ENCODE data around the gene PCDH12.

Gene PCDH12

DNA sequence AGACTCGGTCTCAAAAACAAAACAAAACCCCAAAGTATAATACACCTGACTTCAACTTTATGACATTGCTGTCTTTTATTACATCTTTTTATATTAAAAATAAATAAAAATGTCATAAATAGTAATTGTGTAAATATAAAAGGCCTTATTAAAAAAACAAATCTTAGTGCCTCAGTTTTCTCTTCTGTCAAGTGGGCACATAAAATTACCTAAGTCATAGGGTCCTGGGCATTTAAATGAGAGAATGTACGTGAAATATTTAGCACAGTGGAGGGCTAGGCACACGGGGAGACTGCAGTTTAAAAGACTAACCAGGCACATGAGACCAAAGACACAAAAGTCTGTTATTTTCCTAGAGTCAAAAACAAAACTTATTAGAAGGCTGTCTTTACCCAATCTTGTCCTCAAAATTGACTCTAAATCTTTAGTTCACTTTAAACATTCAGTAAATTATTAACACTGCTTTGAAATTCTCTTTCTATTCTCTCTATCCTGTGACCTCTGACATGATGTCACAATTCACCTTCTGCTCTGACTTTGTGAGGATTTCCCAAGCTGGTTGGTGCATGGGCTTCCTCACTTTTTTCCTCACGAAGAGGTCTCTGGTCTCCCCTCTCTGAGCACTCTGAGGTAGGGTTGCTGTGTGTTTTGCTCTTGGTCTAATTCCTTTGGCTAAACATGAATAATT lies 8.4 kb upstream of the PCDH12 start:
- no peak for DNase-seq

DNA sequence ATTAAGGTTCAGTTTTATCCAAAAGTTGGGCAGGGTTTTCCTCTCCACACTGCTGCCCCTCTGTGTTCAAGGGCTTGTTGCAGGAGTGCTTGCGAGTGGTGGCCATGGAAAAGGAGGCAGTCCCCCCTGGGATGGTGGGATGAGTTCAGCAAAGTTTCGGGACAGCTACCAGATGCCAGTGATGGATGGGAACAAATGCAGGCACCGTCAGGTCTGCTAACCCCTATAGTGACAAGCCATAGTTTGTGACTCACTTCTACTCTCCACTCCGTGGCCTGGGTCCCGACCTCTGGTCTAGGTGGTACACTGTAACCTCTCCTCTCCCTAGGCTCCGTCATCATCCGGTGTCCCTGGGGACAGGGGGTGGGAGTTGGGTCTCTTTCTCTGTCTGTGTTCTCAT lies 7.1 kb upstream of the PCDH12 start:
- no peak for DNase-seq

DNA sequence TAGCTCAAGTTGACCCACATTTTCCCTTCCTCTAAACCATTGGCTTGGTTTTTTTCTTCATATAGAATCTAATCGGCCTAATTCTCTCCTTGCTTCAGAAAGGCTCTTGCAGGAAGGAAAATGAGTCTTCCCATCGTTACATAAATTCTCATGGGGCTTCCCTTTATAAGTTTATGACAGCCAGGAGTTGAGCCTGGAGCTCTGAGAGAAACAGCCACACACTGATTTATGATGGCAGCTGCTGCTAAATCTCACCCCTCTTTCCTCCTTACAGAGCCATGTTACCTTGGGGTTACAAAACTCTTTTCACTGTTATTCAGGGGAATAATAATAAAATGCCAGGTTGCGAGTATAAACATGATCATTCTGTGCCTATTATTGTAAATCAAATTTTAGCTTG lies 5.7 kb upstream of the PCDH12 start:
- no peak for DNase-seq

DNA sequence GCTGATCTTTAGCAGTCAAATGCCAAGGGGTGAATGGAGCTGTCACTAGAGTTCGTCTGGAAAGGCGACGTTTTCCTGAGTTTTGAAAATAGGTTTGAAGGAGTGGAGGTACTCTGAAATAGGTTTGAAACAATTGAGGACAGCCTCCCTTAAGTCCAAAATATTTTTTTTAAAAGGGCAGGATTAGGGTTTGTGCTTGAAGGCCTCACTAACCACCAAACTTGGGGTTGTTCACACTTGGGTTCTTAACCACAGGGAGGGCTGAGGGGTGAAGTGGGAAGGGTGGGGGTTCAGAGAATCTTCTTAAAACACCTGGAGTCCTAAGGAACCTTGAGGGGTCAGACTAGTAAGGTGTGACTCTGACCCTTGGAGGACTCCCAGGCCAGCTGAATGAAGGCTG lies 3.5 kb upstream of the PCDH12 start:
- no peak for DNase-seq

DNA sequence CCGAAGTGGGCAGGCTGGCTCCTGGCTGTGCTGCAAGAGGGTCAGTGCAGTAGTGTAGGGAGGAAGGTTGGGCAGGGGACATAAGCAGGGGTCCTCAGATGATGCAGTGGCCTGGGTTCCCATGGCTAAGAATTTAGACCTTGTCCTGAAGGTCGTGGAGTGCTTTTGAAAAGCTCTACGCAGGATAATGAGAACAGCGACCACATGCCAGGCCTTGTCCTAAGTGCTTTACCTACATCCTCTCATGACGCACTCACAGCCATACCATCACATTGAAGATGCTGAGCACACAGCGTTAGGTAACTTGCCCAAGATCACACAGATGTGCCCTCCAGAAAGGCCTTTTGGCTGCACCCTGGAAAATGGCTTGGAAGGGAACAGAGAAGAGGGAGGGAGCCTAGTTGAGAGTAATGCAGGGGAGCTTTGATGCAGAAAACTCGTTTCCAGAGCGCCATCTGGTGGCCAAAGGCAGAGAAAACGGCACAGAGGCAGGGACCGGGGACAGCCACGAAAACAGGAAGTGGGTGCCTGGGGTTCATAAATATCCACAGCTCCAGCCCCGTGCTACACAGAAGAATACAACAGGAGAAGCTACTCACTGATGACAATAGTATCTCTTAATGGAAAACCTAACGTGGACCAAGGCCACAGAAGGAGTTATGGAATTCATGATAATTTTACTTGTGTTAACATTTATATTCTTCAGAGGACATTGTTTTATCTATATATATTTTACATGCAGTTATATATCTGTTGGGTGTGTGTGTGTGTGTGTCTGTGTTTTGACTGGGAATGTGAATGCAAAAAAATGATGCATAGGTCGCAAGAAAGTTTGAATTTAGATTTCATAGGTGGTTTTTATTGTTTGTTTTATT lies 2.7 kb upstream of the PCDH12 start:
- DNase-seq: peak; percentile 85

DNA sequence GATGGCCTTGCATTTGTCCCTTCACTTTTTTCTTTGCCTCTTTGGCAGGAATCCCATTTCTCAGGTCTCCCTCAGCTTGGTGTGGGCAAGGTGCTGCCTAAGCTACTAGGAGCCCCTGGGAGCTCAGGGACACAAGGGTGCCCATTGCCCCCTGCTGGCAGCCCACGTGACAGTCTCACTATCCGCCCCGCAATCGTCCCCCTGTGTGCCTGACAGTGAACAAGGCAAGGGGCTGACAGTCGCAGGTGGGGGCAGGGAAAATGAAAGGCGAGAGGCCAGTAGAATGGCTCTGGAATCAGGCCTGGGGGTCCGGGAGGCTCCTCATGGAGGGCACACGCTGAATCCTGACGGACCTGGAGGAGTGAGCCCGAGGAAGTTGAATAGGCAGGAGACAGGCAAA lies 2.0 kb upstream of the PCDH12 start:
- no peak for DNase-seq

DNA sequence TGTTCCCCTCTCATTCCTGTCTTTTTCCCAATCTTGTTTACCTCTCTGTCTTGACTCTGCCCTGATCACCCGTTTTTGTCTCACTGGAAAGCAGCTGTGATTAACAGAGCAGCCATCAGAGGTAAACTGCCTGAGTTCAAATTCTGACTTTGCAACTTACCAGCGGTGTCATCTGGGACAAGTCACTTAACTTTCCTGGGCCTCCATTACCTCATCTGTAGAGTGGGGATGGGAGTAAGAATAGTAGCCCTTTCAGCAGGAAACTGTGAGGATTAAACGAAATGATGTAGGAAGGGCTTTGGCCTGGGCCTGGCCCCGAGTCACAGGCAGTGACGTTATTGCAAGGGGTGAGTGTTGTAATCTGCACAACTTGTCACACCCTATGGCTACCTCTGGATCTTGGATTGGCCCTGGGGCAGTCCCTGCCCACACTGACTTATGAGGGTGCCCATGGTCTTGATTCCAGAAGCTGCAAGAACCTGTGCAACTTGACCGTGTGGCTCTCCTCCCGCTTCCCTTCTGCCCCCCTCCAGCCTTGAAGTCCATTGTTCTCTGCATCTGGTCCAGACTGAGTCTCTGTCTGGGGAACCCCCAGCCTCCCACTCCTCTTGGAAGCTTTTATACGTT lies 657 bp upstream of the PCDH12 start:
- no peak for DNase-seq

DNA sequence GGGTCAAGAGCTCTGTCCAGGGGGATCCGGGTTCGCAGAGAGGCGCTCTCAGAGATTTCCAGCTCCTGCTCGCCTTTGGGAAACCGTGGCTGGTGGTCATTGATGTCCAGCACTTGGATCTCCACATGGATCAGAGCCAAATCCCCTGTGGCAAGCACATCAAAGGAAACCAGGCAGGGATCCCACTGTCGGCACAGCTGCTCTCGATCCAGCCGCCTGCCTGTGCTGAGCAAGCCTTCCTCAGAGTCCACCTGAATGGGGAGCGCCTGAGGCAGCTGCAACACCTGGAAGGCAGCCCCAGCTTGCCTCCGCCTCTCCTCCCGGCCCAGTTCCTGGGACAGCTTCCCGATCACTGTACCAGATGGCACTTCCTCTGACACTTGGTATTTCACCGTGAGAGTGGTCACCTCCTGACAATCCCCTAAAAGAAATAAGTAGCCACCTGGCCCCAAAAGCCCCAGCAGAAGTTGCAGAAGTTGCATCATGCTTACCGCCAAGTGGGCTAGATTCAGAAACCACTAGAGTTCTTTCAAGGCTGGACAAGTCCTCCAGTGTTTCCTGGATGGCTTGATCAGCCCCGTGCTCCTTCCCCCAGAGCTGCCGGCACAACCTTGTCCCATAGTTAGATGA lies 520 bp downstream of the PCDH12 start:
- peak; percentile 29 for DNase-seq

DNA sequence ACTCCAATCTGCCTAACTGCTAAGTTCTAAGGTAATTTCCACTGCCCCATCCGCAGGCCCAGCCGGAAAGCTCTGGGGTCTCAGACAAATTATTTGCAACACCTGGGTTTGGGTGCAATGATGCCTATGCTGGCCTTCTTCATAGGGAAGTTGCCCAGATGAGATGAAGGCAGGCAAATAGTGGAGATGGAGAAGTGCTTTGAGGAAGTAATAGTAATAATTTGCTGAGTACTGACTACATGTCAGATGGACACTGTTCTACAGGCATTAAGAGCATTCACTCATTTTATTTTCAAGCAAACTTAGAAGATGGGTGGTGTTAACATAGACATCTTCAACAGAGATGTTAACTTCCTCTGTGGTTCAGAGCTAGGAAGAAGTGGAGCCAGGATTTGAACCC lies 3.8 kb downstream of the PCDH12 start:
- DNase-seq: no peak

DNA sequence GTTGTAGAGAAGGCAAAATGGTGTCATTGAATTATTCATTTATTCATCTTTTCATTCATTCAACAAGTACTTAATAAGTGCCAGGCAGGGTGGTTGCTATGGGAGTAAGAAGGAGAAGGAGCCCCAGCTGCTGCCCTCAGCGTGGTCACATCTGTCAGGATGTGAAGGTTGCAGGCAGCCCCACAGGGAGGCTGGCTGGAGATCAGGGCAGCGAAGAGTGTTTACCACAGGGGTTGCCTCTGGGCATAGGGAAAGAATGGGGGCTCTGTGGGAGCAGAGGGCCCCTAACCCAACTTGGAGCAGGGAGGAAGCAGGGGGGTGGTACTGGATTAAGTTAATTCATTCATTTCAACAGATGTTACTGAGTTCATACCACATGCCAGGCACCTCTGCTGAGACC lies 6.0 kb downstream of the PCDH12 start:
- DNase-seq: no peak

DNA sequence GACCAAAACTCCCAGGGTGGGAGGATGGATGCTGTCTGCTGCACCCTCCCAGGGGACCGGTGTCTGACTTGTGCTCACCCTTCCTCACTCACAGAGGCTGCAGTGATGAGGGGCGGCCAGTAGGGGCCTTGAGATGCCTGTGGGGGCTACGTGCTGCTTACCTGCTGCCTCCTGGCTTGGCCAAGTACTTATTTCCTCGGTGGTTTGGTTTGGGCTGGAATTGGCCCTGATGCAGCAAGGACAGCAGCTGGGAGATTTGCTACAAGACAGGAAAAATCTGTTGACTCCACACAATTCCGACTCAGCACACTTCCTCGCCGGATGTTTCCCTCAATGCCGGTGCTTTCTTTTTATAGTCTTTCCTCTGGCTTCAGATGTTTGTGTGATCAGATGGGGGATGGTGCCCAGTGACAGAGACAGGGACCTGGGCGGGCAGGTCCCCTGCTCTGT lies 6.6 kb downstream of the PCDH12 start:
- DNase-seq: peak; percentile 5

DNA sequence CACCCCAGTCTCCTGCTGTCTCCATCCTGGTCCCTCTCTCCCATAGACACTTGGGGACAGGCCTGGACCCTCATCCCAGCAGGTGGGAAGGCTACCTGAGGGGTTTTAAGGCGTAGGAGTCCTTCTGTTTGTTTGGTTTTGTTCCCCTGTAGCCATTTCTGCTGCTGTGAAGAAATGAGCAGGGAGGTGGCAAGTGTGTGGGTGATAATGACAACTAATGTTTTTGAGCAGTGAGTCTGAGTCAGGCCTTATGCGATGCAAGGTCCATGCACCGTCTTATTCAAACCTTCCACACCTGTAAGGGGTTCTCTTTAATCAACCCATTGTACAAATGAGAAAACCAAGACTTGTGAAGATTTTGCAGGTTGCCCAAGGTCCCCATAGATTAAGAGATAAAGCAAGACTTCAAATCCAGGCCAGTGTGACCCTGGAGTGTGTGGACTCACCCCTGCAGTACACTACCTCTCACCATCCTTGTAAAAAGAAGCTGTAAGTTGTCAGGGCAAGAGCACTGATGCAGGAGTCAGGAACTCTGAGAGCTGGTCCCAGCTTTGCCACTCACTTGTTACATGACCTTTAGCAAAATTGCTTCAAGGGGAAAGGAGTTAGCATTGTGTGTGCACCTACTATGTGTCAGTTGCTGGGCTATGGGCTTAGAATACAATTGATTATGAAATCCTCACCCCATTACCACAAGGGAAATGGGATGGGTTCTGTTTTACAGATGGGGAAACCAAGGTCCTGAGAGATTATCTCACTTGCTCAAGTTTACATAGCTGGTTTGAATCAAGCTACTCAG lies 7.6 kb downstream of the PCDH12 start:
- no peak for DNase-seq

DNA sequence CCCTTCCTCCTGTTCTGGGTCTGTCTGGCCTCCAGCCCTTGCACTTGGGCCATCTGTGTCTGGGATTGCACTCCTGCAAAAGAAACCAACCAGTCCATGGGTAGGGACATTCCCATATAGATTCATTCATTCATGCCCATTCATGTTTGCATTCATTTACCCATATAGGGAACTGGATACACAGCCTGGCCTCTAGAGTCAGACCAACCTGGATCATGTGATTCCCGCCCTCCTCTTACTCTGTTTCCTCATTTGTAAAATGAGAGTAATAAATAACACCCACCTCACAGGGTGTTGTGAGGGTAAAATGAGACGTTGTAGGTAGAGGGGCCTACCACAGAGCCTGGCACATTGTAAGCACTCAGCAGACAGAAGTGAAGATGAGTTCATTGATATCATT lies 8.5 kb downstream of the PCDH12 start:
- DNase-seq: no peak

DNA sequence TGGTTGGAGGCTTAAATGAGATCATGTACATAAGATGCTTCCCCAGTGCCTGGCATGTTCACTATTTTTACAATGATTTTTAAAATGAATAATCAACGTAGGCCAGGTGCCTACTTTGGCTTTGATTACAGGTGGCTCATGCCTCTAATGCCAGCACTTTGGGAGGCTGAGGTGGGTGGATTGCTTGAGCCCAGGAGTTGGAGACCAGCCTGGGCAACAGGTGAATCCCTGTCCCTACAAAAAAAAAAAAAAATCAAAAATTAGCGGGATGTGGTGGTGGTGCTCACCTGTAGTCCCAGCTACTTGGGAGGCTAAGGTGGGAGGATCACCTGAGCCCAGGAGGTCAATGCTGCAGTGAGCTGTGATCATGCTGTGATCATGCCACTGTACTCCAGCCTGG lies 9.2 kb downstream of the PCDH12 start:
- DNase-seq: no peak

DNA sequence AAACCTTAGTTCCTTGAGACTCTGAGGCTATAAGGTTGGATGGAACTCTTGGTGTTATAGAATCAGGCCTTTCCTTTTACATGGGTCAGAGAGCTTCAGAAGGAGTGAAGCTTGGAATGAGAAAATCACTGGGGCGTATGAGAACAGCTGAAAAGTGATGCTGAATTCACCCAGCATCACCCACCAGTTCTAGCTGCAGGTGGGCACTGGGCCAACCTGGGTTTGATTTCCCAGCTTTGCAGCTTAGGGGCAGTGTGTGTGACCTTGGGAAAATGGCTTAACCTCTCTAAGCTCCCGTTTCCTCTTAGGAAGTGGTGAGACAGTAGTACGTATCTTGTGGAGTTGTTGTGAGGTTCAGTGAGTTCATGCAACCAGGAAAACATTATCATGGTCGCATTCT lies 10.7 kb downstream of the PCDH12 start:
- no peak for DNase-seq

DNA sequence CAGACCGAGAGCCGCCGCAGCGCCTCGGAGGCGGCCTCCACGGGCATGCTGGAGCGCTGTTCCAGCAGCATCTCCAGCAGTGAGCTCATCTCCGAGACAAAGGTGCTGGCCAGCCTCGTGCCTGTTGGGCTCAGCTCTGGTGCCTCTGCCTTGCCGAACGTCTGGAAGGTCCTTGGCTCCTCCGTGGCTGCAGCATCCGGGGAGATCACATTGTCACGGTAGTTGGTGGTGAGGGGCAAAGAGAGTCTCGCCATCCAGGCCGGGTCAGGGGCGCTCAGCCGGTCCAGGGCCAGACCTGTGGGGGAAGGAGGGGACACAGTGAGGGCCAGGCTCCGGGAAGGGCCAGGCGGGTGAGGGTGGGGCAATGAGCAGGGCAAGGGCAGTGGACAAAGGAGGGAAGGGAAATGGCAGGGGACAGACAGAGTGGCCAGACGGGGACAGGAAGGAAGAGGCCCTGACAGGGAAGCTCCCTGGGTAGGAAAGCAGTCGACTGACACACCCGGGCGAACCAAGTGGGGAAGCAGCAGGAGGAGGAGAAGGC lies 12.4 kb downstream of the PCDH12 start:
- DNase-seq: no peak

DNA sequence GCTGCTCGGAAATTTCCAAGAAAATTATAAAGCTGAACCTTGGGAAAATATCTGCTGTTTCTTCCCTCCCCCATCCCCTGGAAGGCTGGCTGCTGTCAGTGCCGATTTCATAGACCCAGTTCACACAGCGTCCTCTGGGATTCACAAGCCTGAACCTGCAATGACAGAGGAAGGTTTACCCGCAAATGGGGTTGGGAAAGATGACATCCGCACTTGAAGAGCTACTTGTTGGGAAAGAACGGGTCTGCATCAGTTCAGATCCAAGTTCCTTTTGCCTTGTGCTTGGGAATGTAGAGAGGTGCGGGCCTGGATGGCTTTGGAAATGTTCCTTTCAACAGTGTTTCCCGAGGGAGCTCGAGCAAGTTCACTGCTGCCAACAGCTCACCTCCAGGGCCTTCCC lies 13.9 kb downstream of the PCDH12 start:
- DNase-seq: no peak

DNA sequence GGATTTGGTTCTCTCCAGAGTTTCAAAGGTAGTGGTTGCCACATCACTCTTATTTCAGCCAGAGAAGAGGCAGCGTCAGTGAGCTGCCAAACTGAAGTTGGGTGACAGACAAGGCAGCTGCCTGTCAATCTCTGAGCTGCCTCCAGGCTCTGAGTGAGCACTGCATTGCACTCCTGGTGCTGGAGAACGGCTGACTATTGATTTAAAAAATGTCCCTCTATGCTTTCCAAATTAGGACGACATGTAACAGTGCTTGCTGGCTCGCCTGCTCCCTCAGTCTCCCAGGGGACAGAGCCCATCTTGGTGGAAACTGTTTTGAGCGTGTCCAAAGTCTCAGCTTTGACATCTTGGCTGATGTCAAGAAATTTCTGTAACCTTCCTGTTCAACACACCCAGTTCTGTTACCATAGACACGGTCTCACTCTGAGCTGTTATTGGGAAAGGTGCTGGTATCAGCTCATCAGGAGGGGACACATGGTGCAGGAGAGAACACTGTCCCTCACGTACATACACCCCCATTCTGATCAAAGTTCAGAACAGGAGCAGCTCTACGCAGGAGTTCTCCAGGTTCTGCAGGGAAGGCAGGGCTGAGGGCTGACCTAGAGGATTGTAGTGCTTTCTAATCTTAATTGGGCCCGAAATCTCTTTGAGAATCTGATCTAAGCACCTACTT lies 15.7 kb downstream of the PCDH12 start:
- DNase-seq: no peak

DNA sequence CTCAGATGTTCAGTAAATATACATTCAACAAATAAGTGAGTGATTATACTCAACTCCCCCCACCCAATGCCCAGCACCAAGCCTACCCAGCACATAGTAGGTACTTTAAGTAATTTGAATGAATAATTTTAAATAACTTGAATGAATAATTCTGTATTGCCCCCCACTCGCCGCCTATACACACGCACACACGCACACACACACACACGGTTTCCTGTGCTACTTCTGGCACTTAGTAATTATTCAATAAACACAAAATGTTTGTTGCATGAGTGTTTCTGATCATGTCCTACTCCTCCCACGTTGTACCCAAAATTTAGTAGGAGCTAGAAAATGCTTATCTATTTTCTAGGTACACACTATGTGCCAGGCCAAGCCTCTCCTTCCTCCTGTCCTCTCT lies 16.2 kb downstream of the PCDH12 start:
- no peak for DNase-seq

DNA sequence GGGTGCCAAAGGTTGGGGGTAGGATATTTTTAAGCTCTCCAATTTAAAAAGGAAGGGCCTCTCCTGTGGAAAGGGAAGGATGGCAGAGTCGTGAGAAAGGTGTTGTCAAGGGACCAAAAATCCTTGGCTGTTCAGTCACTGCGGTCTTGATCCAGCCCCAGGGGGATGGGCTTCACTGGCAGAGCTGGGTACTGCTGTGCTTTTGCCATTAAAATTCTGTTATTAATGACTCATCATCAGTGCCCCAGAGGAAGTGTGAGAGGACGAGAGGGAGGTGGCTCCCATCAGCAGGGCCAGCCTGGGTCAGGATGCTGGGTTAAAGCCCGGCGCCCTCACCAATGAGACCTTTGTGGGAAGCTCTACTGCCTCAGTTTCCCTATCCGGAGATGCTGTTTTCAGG lies 16.7 kb downstream of the PCDH12 start:
- no peak for DNase-seq

DNA sequence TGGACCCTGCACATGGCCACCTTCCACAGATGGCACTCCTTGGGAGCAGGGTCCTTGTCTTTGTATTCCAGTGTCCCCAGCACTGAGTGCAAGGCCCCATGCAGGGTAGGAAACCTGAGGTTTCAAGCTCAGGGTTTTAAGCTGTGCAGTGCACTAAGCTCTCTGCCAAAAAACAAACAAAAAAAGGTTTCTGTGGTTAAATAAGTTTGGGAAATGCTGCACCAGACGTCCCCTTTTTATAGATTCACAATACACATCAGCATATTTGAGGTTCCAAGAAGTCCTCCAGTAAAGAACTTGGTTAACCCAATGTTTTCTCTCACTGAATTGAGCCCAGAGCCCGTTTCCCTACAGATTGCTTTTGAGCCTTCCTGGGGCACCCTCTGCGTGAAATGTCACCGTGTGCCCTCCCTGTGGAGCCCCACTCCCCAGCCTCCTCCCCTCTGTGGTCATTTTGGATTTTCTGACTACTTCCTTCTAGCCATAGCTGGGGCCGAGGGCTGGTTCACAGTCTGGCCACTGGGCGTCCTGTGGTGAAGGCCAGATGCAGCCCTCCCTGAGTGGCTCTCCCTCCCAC lies 17.2 kb downstream of the PCDH12 start:
- DNase-seq: no peak
